Mucosa of stomach (tissue), 1 donor: ENCODE measurements around the gene FBLN7.

Experiments used
- H3K27me3 ChIP-seq: one replicate; pipeline ENCODE4 v1.7.0; 2013; ENCODE audit warnings: mild to moderate bottlenecking, low read length; ENCODE audit not compliant: control insufficient read depth, insufficient read depth
- H3K36me3 ChIP-seq: one replicate; pipeline ENCODE4 v1.7.0; 2013; ENCODE audit warnings: low read length; ENCODE audit not compliant: control insufficient read depth, insufficient read depth
- H3K4me1 ChIP-seq: one replicate; pipeline ENCODE4 v1.7.0; 2013; ENCODE audit warnings: mild to moderate bottlenecking, low read length; ENCODE audit not compliant: control insufficient read depth, insufficient read depth
- H3K4me3 ChIP-seq: one replicate; pipeline ENCODE4 v1.7.0; 2013; ENCODE audit warnings: low read length
- H3K9ac ChIP-seq: one replicate; pipeline ENCODE4 v1.7.0; 2013; ENCODE audit warnings: mild to moderate bottlenecking, low read length, moderate library complexity
- H3K9me3 ChIP-seq: one replicate; pipeline ENCODE4 v1.7.0; 2013; ENCODE audit warnings: mild to moderate bottlenecking, low read length, moderate library complexity; ENCODE audit not compliant: control insufficient read depth
- donor health status: Pancreatic carcinoma.

The FBLN7 gene

DNA sequence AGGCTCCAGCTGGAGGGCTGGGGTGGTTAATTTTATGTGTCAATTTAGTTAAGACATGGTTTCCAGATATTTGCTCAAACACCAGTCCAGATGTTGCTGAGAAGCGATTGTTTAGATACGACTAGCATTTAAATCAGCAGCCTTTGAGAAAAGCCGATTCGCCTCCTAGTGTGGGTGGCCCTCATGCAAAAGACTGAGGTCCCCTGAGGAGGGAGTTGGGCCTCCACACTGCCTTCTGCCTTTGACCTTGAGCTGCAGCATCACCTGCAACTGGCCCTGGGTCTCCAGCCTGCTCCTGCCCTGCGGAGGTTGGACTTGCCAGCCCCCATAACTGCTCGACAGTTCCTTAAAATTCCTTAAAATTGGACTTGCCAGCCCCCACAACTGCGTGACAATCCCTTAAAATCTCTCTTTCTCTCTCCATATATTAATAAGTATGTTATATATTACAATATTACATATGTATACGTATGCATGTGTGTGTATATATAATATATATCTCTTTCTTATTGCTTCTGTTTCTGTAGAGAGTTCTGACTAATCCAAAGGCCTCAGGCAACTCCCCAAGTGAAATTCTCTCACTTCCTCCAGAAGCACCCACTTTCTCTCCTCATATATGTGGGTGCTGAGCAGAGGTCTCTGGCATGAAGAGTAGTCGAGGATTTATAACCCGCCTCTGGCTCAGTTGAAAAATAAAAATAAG, 14.4 kb downstream of the FBLN7 start:
- Histone ChIP-seq H3K9ac (no peak overlapping the region), H3K27me3 (peaks cover 8% of the 10 kb centered on the region), H3K9me3 (no peaks in the 10 kb centered on the region), H3K4me1 (no peaks in the 10 kb centered on the region), H3K4me3 (no peak overlapping the region), H3K36me3 (no peaks in the 10 kb centered on the region)

DNA sequence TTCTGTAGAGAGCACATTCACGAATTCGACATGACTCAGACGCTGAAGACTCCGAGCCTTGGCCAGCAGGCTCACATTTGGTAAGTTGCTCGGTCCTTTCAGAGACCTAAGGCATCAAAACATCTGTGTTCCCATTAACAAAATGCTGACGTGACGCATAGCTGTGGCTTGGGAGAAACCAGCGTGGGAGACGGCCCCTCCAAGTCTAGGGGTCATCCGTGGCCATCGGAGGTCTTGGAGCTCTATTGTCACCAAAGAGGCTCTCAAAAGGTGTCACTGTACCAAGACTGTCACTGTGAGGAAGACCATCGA, 14.9 kb downstream of the FBLN7 start:
- Histone ChIP-seq H3K9ac (no peak overlapping the region), H3K27me3 (peaks cover 8% of the 10 kb centered on the region), H3K4me1 (no peaks in the 10 kb centered on the region)

DNA sequence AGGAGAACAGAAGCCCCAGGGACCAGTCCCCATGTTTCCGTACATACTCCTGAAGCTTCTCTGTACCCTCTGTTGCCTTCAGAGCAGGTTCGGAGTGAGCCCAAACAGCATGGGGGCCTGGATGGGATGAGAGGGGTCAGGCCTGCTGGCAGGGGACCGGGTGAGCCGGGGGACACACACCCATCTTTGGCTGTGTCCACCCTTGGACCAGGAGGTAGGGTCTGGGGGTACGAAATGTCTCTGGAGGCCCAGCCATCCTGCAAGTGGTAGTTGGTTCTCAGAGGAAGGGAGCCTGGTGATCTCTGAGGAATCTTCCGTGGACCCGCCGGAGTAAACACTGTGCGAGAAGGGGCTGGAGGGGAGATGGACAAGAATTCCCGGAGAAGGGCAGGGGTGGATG, 15.3 kb downstream of the FBLN7 start:
- H3K27me3 ChIP-seq = peaks cover 8% of the 10 kb centered on the region
- no peaks in the 10 kb centered on the region for H3K36me3 ChIP-seq
- no peak overlapping the region for H3K4me3 ChIP-seq
- H3K4me1 ChIP-seq = no peaks in the 10 kb centered on the region
- H3K9ac ChIP-seq = no peak overlapping the region
- H3K9me3 ChIP-seq = no peaks in the 10 kb centered on the region

More for the DNA sequence above, 14.9 kb downstream of the FBLN7 start:
- no peaks in the 10 kb centered on the region for H3K36me3 ChIP-seq
- H3K9me3 ChIP-seq = no peaks in the 10 kb centered on the region
- H3K4me3 ChIP-seq = no peak overlapping the region

DNA sequence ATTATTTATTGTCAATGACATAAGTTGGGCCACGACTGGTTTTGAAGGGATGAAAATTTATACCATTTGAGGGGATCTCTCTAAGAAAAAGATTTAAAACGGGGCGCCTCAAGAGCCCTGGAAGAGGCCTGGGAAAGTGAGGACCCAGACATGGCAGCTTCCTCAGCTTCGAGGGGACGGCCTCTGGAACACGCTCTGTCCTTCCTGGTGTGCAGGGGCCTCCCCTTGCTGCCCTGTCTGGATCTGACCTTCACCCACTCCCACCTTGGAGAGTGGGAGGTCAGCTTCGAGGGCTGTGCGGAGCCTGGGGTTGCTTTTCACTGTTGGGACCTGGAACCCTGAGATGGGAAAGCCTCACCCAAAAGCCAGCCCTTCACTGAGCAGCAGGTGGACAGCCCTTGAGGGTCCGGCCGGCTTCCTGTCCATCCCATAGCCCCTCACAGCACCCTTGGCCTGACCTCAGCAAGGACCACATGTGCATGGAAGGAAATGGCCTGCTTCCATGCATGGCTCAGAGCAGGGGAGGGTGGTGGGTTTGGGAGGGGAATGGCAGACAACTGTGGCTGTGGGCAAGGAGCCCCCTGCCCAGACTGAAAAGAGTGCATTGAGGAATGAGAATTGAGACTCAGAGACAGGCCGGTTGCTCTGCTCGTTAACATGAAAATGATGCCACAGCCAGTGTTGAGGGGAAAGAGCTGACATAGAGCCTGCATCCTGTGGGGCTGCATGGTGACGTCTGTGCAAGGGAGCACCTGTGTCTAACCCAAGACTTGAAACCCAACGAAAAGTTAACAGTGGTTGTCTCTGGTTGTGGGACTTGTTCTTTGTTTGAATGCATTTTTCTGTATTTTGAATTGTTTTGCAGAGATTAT, 16.3 kb downstream of the FBLN7 start:
- Histone ChIP-seq H3K9me3 (no peaks in the 10 kb centered on the region), H3K4me3 (no peak overlapping the region)

DNA sequence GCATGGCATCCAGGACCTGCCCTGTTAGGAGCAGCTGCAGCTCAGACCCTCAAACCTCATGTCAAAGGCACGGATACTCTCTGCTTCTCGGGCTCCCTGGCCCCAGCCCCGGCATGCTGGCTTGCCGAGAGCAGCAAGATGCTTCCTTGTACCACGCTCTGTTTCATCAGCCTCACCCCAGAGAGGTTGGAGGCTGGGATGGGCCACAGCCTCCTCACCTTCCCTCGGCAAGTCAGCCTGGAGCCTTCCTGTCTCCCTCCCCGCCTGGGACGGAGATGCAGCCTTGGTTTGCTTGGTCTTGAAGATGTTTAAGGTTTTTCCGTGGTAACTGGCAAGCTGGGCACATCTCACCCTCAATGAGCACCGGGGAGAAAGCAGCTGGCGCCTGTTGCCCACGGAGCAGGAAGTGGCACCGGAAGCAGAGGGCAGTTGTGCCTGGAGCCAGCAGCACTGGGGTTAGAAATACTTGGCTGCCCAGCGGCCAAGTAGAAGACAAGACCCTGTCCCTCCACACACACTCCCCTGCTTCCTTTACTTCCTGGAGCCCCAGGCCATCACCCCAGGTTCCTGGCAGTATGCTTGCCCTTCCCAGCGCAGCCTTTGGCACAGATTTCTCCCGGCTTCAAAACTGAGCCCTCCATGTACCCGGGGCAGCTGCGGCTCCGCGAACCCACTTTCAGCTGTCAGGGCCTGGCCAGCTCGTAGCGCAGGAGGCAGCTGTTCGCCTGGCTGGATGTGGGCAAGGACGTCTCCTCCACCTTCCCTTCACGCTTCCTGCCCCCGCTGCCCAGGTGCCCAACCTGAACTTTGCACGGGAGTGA, 17.4 kb downstream of the FBLN7 start:
- Histone ChIP-seq H3K36me3 (no peaks in the 10 kb centered on the region), H3K4me1 (no peaks in the 10 kb centered on the region), H3K4me3 (no peak overlapping the region), H3K9me3 (no peaks in the 10 kb centered on the region), H3K9ac (no peak overlapping the region), H3K27me3 (peaks cover 3% of the 10 kb centered on the region)

More for the DNA sequence above, 16.3 kb downstream of the FBLN7 start:
- Histone ChIP-seq H3K9ac (no peak overlapping the region), H3K4me1 (no peaks in the 10 kb centered on the region), H3K27me3 (peaks cover 3% of the 10 kb centered on the region), H3K36me3 (no peaks in the 10 kb centered on the region)

DNA sequence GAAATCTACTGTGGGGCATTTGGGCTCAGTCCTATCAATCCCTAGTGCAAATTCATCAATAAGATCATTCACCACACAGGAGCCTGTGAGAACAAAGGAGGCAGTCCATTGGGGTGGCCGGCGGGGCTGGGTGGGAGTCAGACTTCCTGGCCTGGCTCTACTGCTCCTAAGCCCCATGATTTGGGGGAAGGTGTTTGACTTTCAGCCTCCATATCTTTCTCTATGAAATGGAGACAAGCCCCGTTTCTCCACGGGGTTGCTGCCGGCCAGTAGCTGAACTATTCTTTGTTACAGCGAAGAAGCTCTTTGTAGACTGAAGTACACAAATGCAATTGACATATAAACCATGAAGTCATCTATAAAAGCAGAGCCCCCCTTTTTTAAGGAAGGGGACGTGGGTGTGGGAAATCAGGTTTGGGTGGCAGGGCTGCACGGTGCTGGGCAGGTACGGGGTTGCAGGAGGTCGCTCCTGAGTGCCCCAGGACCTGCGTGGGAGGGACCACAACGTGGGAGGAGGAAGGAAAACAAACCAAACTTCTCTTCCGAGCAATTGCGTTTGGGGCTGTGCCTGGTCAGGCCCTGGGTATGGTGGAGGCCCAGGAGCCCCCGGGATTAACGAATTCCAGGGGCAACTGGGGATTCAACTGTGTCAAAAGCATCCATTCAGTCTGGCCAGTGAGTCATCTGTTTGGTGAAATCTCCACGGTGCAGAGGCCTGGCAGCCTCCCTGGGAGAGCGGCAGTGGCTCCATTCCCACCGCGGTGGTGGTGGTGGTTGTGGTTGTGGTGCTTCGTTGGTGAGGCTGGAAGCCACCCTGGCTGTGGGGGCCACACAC, 18.2 kb downstream of the FBLN7 start:
- Histone ChIP-seq H3K36me3 (no peaks in the 10 kb centered on the region), H3K4me3 (no peak overlapping the region), H3K9me3 (no peaks in the 10 kb centered on the region), H3K4me1 (no peaks in the 10 kb centered on the region), H3K9ac (no peak overlapping the region), H3K27me3 (peaks cover 3% of the 10 kb centered on the region)

DNA sequence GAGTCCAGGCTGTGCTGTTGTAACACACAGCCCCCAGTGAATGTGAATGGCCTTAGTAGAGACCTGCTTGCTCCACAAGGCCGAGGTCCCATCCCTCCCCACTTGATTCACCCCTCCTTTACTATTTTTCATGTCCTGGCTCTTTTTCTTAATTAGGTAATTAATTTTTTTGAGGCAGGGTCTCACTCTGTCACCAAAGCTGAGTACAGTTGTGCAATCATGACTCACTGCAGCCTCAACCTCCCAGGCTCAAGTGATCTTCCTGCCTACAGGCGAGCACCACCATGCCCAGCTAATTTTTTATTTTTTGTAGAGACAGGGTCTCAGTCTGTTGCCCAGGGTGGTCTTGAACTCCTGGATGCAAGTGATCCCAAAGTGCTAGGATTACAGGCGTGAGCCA, 19.3 kb downstream of the FBLN7 start:
- Histone ChIP-seq H3K27me3 (peaks cover 3% of the 10 kb centered on the region), H3K9me3 (no peaks in the 10 kb centered on the region), H3K36me3 (no peaks in the 10 kb centered on the region), H3K9ac (no peak overlapping the region), H3K4me1 (no peaks in the 10 kb centered on the region), H3K4me3 (no peak overlapping the region)

DNA sequence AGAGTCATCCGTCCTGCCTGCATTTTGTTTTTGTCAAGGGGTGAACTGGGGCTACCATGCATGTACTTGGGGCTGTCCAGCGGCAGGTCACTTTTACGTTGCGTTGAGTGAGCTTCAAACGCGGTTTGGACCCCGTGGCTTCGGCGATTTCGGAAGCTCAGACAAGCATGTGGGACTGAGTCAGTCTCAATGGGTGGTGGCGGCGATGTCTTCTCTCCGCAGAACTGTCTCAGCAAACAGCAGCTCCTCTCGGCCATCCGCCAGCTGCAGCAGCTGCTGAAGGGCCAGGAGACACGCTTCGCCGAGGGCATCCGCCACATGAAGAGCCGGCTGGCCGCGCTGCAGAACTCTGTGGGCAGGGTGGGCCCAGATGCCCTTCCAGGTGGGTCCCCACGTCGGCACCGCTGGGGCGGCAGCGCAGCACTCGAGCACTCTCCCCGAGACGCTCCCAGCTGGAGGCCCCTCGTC, 21.3 kb downstream of the FBLN7 start:
- H3K4me1 ChIP-seq = no peaks in the 10 kb centered on the region
- no peaks in the 10 kb centered on the region for H3K27me3 ChIP-seq
- no peak overlapping the region for H3K9ac ChIP-seq
- H3K36me3 ChIP-seq = no peaks in the 10 kb centered on the region
- no peaks in the 10 kb centered on the region for H3K9me3 ChIP-seq
- no peak overlapping the region for H3K4me3 ChIP-seq

DNA sequence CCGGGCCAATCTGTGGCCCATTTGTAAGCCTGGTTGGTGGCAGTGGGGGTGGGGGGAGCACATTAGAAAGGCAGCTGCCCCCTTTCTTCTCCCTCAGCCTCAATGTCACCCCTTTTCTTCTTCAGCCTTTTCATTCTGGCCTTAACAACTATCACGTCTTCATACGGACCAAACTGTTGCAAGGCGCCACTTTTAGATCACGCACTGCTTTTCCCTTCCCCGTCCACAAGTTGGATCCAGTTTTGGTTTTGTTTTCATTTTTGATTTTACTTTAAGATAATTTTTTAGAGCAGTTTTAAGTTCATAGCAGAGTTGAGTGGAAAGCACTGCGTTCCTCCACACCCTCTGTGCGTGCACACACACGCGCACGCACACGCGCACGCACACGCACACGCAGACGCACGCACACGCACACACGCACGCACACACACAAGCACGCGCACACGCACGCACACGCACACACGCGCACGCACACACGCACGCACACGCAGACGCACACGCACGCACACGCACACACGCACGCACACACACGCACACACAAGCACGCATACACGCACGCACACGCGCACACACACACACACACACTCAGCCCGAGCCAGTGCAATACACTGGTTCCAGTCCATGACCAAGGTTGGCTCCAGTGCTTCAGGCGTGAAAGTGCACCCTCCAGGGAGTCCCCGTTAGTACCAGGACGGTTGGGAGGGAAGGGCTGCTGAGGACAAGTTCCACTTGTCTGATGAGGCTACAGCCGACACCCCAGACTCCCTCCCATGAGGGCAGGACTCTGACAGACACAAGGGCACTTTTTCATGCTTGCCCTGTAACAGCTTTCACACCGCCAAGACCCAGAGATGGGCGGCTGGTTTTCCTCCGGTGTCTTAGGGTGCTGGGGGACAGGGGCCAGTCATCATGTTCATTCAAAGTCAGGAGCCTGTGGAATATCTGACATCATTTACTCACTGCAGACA, 22.4 kb downstream of the FBLN7 start:
- Histone ChIP-seq H3K4me1 (no peaks in the 10 kb centered on the region), H3K36me3 (no peaks in the 10 kb centered on the region), H3K9ac (no peak overlapping the region), H3K27me3 (no peaks in the 10 kb centered on the region), H3K4me3 (no peak overlapping the region), H3K9me3 (no peaks in the 10 kb centered on the region)

DNA sequence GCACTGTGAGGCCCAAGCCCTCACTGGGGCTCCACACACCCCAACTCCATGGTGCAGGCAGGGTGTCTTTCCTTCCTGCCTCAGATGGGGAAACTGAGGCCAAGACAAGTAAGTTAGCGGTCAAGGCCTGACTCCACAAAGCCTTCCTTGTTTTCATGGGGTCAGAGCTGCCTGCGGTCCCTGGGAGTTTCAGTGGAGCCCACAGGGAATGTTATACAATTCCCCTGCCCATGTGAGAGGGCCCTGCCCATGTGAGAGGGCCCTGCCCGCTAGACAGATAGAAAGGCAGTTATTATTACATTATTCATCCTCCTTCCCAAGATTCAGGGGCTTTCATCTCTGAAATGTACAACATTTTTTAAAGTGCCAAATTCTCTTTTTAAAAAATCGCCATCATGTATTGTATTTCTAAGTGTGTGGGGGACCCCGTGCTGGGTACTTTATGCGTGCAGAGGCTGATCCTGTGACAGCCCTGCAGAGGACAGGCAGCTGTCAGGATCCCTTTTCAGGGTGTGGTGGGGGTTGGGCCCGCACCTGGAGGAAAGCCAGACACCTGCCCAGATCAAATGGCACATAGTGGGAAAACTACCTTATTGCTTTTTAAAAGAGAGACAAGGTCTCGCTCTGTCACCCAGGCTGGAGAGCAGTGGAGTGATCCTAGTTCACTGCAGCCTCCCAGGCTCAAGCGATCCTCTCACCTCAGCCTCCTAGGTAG, 23.4 kb downstream of the FBLN7 start:
- no peaks in the 10 kb centered on the region for H3K9me3 ChIP-seq
- H3K27me3 ChIP-seq = no peaks in the 10 kb centered on the region
- no peaks in the 10 kb centered on the region for H3K36me3 ChIP-seq
- H3K9ac ChIP-seq = no peak overlapping the region
- no peaks in the 10 kb centered on the region for H3K4me1 ChIP-seq
- H3K4me3 ChIP-seq = no peak overlapping the region
